Measurements from ENCODE around the gene PP2D1. TPM values are rescaled to one million over a fixed set of nuclear protein-coding genes. Genes with fewer than 3 reads are reported as not detected.

Gene PP2D1
- total and polyA plus RNA-seq, 2 donors (not counting 3 experiments of a cell fraction or from before 2014, with no cell fraction given): not detected

- TF ChIP-seq GATA2 (IDR thresholded peaks at IDR 0.05; ENCODE audit: insufficient read depth, insufficient read length, low read depth, low read length) (no peak), JUN (IDR thresholded peaks at IDR 0.05; ENCODE audit: borderline replicate concordance, insufficient read depth, insufficient read length, low read depth) (no peak), CTCF (IDR thresholded peaks at IDR 0.05; ENCODE audit: extremely low read depth in 1 of 2, insufficient read depth in 1 of 2, low read depth in 1 of 2, low read length in 2 of 2) (no peak), MYC (IDR thresholded peaks at IDR 0.05; ENCODE audit: low read depth, low read length) (no peak), POLR2AphosphoS5 (IDR thresholded peaks at IDR 0.05; ENCODE audit: insufficient read depth, low read depth, low read length) (no peak), EZH2 (IDR thresholded peaks at IDR 0.05; ENCODE audit: borderline replicate concordance, low read depth, low read length, severe bottlenecking) (no peak), MAX (IDR thresholded peaks at IDR 0.05; ENCODE audit: insufficient read depth, insufficient read length) (no peak)
- Histone ChIP-seq H3K36me3 (ENCODE audit: control insufficient read depth in 2 of 2, extremely low read depth in 1 of 2, insufficient read depth in 2 of 2, low read length in 2 of 2) (no peaks in the 10 kb centered on the region), H3K27me3 (ENCODE audit: control insufficient read depth in 2 of 2, insufficient read depth in 2 of 2, low read length in 2 of 2) (no peaks in the 10 kb centered on the region), H3K4me1 (ENCODE audit: control insufficient read depth, extremely low read depth, insufficient read depth, low read length) (peaks cover 33% of the 10 kb centered on the region), H3K9me3 (replicated peaks; ENCODE audit: control insufficient read depth, insufficient read depth, low read length) (no peaks in the 10 kb centered on the region), H3K9ac (replicated peaks; ENCODE audit: extremely low read depth, insufficient read depth, low read length) (no peak overlapping the region), H3K27ac (ENCODE audit: insufficient read depth, low read depth, low read length) (no peak overlapping the region), H3K9me1 (replicated peaks; ENCODE audit: control insufficient read depth, extremely low read depth, insufficient read depth, low read length) (no peaks in the 10 kb centered on the region), H3K79me2 (ENCODE audit: control insufficient read depth, insufficient read depth, low read length) (no peaks in the 10 kb centered on the region), H3K4me2 (ENCODE audit: insufficient read depth, low read length) (no peak overlapping the region), H2AFZ (ENCODE audit: low read depth, low read length) (no peak overlapping the region), H3K4me3 (replicated peaks in 1 of 3; ENCODE audit: insufficient read depth in 1 of 3, low read depth in 1 of 3, low read length in 3 of 3) (no peak overlapping the region), H4K20me1 (replicated peaks; ENCODE audit: control insufficient read depth, extremely low read depth, insufficient read depth, low read length) (no peaks in the 10 kb centered on the region)
- FAIRE-seq (no peak), DNase-seq (ENCODE audit: low read depth, low spot score) (peak; percentile 17)
- no TSS peak for BruUV-seq (replicated peaks)
- CTCF ChIA-PET: no interaction called here
- intact Hi-C loops (cut with micrococcal nuclease): no loop called here
- dilution Hi-C loops (cut with MboI; ENCODE audit: extremely low pct_ligation_motif_present, low sequenced_read_pairs): no loop called here
- POLR2A ChIA-PET: no interaction called here
Measured at GRCh38 chr3:20055842-20056241, 43.8 kb upstream of the PP2D1 start.
